Ovary (tissue), 1 donor: ENCODE measurements around the gene CRNKL1.

Experiments used
- EP300 ChIP-seq: sonication (generic); formaldehyde crosslinking; IDR thresholded peaks from one replicate; pipeline ENCODE4 v1.6.1; 2017; ENCODE audit warnings: antibody characterized with exemption
- POLR2A ChIP-seq: fragments of 450-650 bp; IDR thresholded peaks from one replicate; pipeline ENCODE4 v1.6.1; 2017; ENCODE audit warnings: antibody characterized with exemption, mild to moderate bottlenecking, moderate library complexity

DNA sequence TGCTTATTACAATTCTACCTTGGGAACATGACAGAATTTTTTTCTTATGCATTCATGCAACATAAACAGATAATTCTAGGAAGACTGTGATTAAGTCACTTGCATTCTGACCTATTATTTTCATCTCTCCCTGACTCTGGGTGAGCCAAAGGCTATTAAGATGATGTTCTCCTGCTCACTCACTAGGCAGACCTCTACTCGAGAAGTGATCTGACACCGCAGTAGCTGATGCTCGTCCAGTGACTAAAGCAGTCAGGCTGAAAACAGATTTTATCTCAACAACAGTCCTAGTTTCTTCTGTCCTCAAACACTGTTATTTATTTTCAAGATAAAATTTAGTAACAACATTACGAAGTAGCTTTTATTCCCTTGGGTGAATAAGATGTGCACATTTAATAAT, 17.8 kb downstream of the CRNKL1 start:
- TF ChIP-seq POLR2A (no peak), EP300 (no peak)
